ENCODE data around the gene RPS26.
"Not testable (repeated sequence)": the region's sequence is repeated elsewhere in the genome, so short reads cannot be mapped to it uniquely, and the experiment has no call there.

RPS26 gene

GRCh38 chr12:56020423-56021184 is 21.1 kb upstream of the RPS26 start, which contains the start of gene IKZF4:
IKZF4 (plus strand) TSS chr12:56021043; CDS start chr12:56021494, 451 bp downstream.
- no peak for DNase-seq (ENCODE audit: low read depth in 4 of 4, low spot score in 1 of 4)

GRCh38 chr12:56021889-56022497 is 19.7 kb upstream of the RPS26 start:
- no peak for DNase-seq (ENCODE audit: low read depth in 4 of 4, low spot score in 1 of 4)

- DNase-seq (ENCODE audit: low read depth in 4 of 4, low spot score in 1 of 4), result no peak
Measured at GRCh38 chr12:56028511-56029165, 13.1 kb upstream of the RPS26 start.

- DNase-seq (ENCODE audit: low read depth in 4 of 4, low spot score in 1 of 4), result no peak
Measured at GRCh38 chr12:56029166-56029519, 12.6 kb upstream of the RPS26 start.

- no peak for DNase-seq (ENCODE audit: low read depth in 4 of 4, low spot score in 1 of 4)
Measured at GRCh38 chr12:56029666-56030293, 11.9 kb upstream of the RPS26 start.

- no peak for DNase-seq (ENCODE audit: low read depth in 4 of 4, low spot score in 1 of 4)
Measured at GRCh38 chr12:56031987-56032386, 9.7 kb upstream of the RPS26 start.

GRCh38 chr12:56034586-56035332 is 7.0 kb upstream of the RPS26 start:
- no peak for DNase-seq (ENCODE audit: low read depth in 4 of 4, low spot score in 1 of 4)

GRCh38 chr12:56037161-56037560 is 4.6 kb upstream of the RPS26 start:
- DNase-seq (ENCODE audit: low read depth in 4 of 4, low spot score in 1 of 4), result no peak

GRCh38 chr12:56038022-56038655 is 3.6 kb upstream of the RPS26 start:
- DNase-seq (ENCODE audit: low read depth in 4 of 4, low spot score in 1 of 4), result no peak

GRCh38 chr12:56040151-56040550 is 1.6 kb upstream of the RPS26 start:
- no peak for DNase-seq (ENCODE audit: low read depth in 4 of 4, low spot score in 1 of 4)

GRCh38 chr12:56040963-56041551 is 661 bp upstream of the RPS26 start:
- no peak for DNase-seq (ENCODE audit: low read depth in 4 of 4, low spot score in 1 of 4)

GRCh38 chr12:56042430-56042813 is 704 bp downstream of the RPS26 start:
- DNase-seq (ENCODE audit: low read depth in 4 of 4, low spot score in 1 of 4), result not testable (repeated sequence)

- no peak for DNase-seq (ENCODE audit: low read depth in 4 of 4, low spot score in 1 of 4)
Measured at GRCh38 chr12:56042843-56043242, 1.1 kb downstream of the RPS26 start.

- DNase-seq (ENCODE audit: low read depth in 4 of 4, low spot score in 1 of 4), result no peak
Measured at GRCh38 chr12:56046027-56046780, 4.5 kb downstream of the RPS26 start.

- DNase-seq (ENCODE audit: low read depth in 4 of 4, low spot score in 1 of 4), result no peak
Measured at GRCh38 chr12:56053407-56053893, 11.7 kb downstream of the RPS26 start.

GRCh38 chr12:56059964-56060363 is 18.2 kb downstream of the RPS26 start:
- DNase-seq (ENCODE audit: low read depth in 4 of 4, low spot score in 1 of 4), result not testable (repeated sequence)

- DNase-seq (ENCODE audit: low read depth in 4 of 4, low spot score in 1 of 4), result no peak
Measured at GRCh38 chr12:56061982-56062381, 20.3 kb downstream of the RPS26 start.

GRCh38 chr12:56062996-56063395 is 21.3 kb downstream of the RPS26 start:
- DNase-seq (ENCODE audit: low read depth in 4 of 4, low spot score in 1 of 4), result no peak

GRCh38 chr12:56071648-56072047 is 29.9 kb downstream of the RPS26 start:
- no peak for DNase-seq (ENCODE audit: low read depth in 4 of 4, low spot score in 1 of 4)

Data from stimulated activated CD4-positive, alpha-beta T cell treated with anti-CD3 and anti-CD28 coated beads, Interleukin-1b, Interleukin-23, amount 100 ng/mL, for 24 hours (primary cell).